Heart left ventricle (tissue), 13 donors: ENCODE measurements around the gene RHOB.

ENCODE experiments used
- POLR2A ChIP-seq, 2 donors: fragments of 450-650 bp; IDR thresholded peaks; one replicate each; pipeline ENCODE4 v1.6.1; 2017; ENCODE audit warnings: antibody characterized with exemption in 2 of 2, mild to moderate bottlenecking in 2 of 2, moderate library complexity in 2 of 2
- TF ChIP-seq, protein P1 (sequence below), 12 donors: fragments of 200-600 bp; sonication (generic) in 4 of 12; IDR thresholded peaks; one replicate each; pipeline versions ENCODE4 v1.5.0 to v1.8.0; 2018 to 2022; ENCODE audit warnings: antibody characterized with exemption in 12 of 12, mild to moderate bottlenecking in 5 of 12
- donor health status: ischemic (EF 13 %, LVEDD 7.1; RV severe dilation, severe dysfunction).
- donor health status: DM: no; HTN: yes; CAD: no.
- donor health status: DM: no; HTN: no; CAD: no.
- donor health status: ischemic (EF 25% LVEDD 6.9; RV normal size, moderate dysfunction).
- donor health status: ischemic (EF 25% LVEDD 5.7; RV mildly dilated, moderate dysfunction).
- donor health status: ischemic (EF 35%, LVEDD 5.7; RV mildly dilated, moderate dysfunction).
- donor health status: nonischemic (EF 11% LVEDD 7.7; RV severe dilation, severe dysfunction).
- donor health status: DM: yes; HTN: yes; CAD: no.
- donor health status: PGD.
- donor health status: ischemic (EF 29% LVEDD 5.4; RV normal size, mild dysfunction).
- donor health status: nonischemic (EF 23%, LVEDD 6.1; RV moderate dilation, normal function).

DNA sequence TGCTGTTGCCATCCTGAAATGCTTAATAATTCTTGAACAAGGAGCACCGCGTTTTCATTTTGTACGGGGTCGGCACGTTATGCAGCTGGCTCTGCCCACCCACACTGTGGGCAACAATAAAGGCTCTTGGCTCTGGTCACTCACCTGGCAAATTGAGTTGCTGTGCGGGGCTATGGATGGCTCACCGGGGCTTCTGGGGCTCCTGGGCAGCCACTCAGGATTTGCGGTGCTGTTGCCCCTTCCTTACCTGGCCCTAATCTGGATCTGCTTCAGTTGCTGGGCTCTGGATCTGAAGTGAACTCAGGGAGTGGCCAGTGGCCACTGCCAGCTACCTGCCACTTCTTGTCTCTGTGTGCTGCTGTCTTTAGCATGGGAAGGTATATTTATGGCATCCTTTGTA, 22.7 kb downstream of the RHOB start:
- TF ChIP-seq, protein P1, sequence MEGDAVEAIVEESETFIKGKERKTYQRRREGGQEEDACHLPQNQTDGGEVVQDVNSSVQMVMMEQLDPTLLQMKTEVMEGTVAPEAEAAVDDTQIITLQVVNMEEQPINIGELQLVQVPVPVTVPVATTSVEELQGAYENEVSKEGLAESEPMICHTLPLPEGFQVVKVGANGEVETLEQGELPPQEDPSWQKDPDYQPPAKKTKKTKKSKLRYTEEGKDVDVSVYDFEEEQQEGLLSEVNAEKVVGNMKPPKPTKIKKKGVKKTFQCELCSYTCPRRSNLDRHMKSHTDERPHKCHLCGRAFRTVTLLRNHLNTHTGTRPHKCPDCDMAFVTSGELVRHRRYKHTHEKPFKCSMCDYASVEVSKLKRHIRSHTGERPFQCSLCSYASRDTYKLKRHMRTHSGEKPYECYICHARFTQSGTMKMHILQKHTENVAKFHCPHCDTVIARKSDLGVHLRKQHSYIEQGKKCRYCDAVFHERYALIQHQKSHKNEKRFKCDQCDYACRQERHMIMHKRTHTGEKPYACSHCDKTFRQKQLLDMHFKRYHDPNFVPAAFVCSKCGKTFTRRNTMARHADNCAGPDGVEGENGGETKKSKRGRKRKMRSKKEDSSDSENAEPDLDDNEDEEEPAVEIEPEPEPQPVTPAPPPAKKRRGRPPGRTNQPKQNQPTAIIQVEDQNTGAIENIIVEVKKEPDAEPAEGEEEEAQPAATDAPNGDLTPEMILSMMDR (IDR thresholded peaks at IDR 0.05), result no peak
- no peak for TF ChIP-seq POLR2A (IDR thresholded peaks at IDR 0.05)
